ENCODE measurements around the gene MGAT3. TPM values are rescaled to one million over a fixed set of nuclear protein-coding genes. Genes with fewer than 3 reads are reported as not detected.

Gene MGAT3
- total RNA-seq, 1 donor from 2014 or later = 43.6 TPM

- Mint-ChIP-seq H3K4me1 (peaks cover 69% of the 10 kb centered on the region), H3K4me3 (no peak overlapping the region), H3K27ac (peak overlapping the region; percentile 33), H3K27me3 (ENCODE audit: low read depth) (no peaks in the 10 kb centered on the region), H3K36me3 (peaks cover 21% of the 10 kb centered on the region), H3K9me3 (no peaks in the 10 kb centered on the region)
- no peak for TF ChIP-seq CTCF (IDR thresholded peaks at IDR 0.05; ENCODE audit: unreplicated experiment)
- DNase-seq (ENCODE audit: low spot score in 2 of 2, unreplicated experiment in 2 of 2) = no peak
Measured at GRCh38 chr22:39527481-39527961, 70.7 kb downstream of the MGAT3 start.

- Mint-ChIP-seq H3K36me3 (peaks cover 17% of the 10 kb centered on the region), H3K27me3 (ENCODE audit: low read depth) (no peaks in the 10 kb centered on the region), H3K4me3 (no peak overlapping the region), H3K9me3 (no peaks in the 10 kb centered on the region), H3K27ac (peak overlapping the region; percentile 33), H3K4me1 (peaks cover 67% of the 10 kb centered on the region)
- no peak for DNase-seq (ENCODE audit: low spot score in 2 of 2, unreplicated experiment in 2 of 2)
- no peak for TF ChIP-seq CTCF (IDR thresholded peaks at IDR 0.05; ENCODE audit: unreplicated experiment)
Measured at GRCh38 chr22:39528080-39528661, 71.4 kb downstream of the MGAT3 start.

- peak; percentile 78 to 91 for DNase-seq (ENCODE audit: low spot score in 2 of 2, unreplicated experiment in 2 of 2)
- Mint-ChIP-seq H3K9me3 (no peaks in the 10 kb centered on the region), H3K27ac (peak overlapping the region; percentile 8), H3K27me3 (ENCODE audit: low read depth) (no peaks in the 10 kb centered on the region), H3K4me1 (peaks cover 63% of the 10 kb centered on the region), H3K4me3 (peak overlapping the region; percentile 22), H3K36me3 (peaks cover 14% of the 10 kb centered on the region)
- TF ChIP-seq CTCF (IDR thresholded peaks at IDR 0.05; ENCODE audit: unreplicated experiment) = peak; percentile 82
Measured at GRCh38 chr22:39528681-39529486, 72.1 kb downstream of the MGAT3 start.

GRCh38 chr22:39529487-39529851, 72.7 kb downstream of the MGAT3 start:
- H3K4me3 Mint-ChIP-seq = peak overlapping the region; percentile 13
- peaks cover 61% of the 10 kb centered on the region for H3K4me1 Mint-ChIP-seq
- no peak for DNase-seq (ENCODE audit: low spot score in 2 of 2, unreplicated experiment in 2 of 2)
- peak; percentile 8 for TF ChIP-seq CTCF (IDR thresholded peaks at IDR 0.05; ENCODE audit: unreplicated experiment)
- H3K27ac Mint-ChIP-seq = peak overlapping the region; percentile 8
- peaks cover 14% of the 10 kb centered on the region for H3K36me3 Mint-ChIP-seq
- no peaks in the 10 kb centered on the region for H3K9me3 Mint-ChIP-seq
- no peaks in the 10 kb centered on the region for H3K27me3 Mint-ChIP-seq (ENCODE audit: low read depth)

GRCh38 chr22:39530116-39530515, 73.3 kb downstream of the MGAT3 start:
- peak overlapping the region; percentile 1 for H3K27ac Mint-ChIP-seq
- no peak overlapping the region for H3K4me3 Mint-ChIP-seq
- no peak for TF ChIP-seq CTCF (IDR thresholded peaks at IDR 0.05; ENCODE audit: unreplicated experiment)
- H3K36me3 Mint-ChIP-seq = peaks cover 8% of the 10 kb centered on the region
- peaks cover 54% of the 10 kb centered on the region for H3K4me1 Mint-ChIP-seq
- no peaks in the 10 kb centered on the region for H3K9me3 Mint-ChIP-seq
- no peak for DNase-seq (ENCODE audit: low spot score in 2 of 2, unreplicated experiment in 2 of 2)
- no peaks in the 10 kb centered on the region for H3K27me3 Mint-ChIP-seq (ENCODE audit: low read depth)
